OCI-LY7 (cell line): ENCODE results near the gene FHIT. TPM values are rescaled to one million over a fixed set of nuclear protein-coding genes. Genes with fewer than 3 reads are reported as not detected.

Experiments used
- BruUV-seq: library from RNA; stranded (reverse); fragments of 400-500 nt; replicated peaks from 2 replicates; lab custom pipeline; 2021; lab: Mats Ljungman, UMichigan
- CTCF ChIA-PET: fragments of 300-600 bp; sonication (Branson Sonifier 250); formaldehyde crosslinking; loops from one replicate; lab custom pipeline; 2022; ENCODE audit warnings: antibody characterized with exemption; ENCODE audit not compliant: unreplicated experiment; lab: Charles Lee
- POLR2A ChIA-PET: fragments of 300-600 bp; sonication (Branson Sonifier 250); formaldehyde crosslinking; loops from one replicate; lab custom pipeline; 2022; ENCODE audit warnings: antibody characterized with exemption; lab: Charles Lee
- DNase-seq: peaks from one replicate; pipeline ENCODE4 v3.0.0-alpha.2; 2015; ENCODE audit warnings: low spot score
- H2AFZ ChIP-seq: fragments of 200-600 bp; sonication (generic), shearing (Covaris generic); 2 replicates; pipeline ENCODE4 v1.6.1; 2014; ENCODE audit warnings: mild to moderate bottlenecking, antibody characterized with exemption, low read length, moderate library complexity
- H3K27ac ChIP-seq: fragments of 200-600 bp; sonication (generic); 2 replicates; pipeline ENCODE4 v1.5.1; 2014; ENCODE audit warnings: mixed run types, low read depth, mild to moderate bottlenecking, moderate library complexity, low read length, inconsistent platforms; ENCODE audit not compliant: poor library complexity, severe bottlenecking
- H3K36me3 ChIP-seq: fragments of 200-600 bp; sonication (generic); 2 replicates; pipeline ENCODE4 v1.6.1; 2014; ENCODE audit warnings: mild to moderate bottlenecking, antibody characterized with exemption, low read length, moderate library complexity, mixed read lengths; ENCODE audit not compliant: insufficient read depth
- H3K4me1 ChIP-seq: fragments of 200-600 bp; sonication (generic); 2 replicates; pipeline ENCODE4 v1.5.1; 2014; ENCODE audit warnings: mild to moderate bottlenecking, low read length; ENCODE audit not compliant: insufficient read depth, poor library complexity, severe bottlenecking
- H3K4me2 ChIP-seq: fragments of 200-600 bp; sonication (generic); 2 replicates; pipeline ENCODE4 v1.6.1; 2014; ENCODE audit warnings: mild to moderate bottlenecking, low read length
- H3K4me3 ChIP-seq: fragments of 200-600 bp; sonication (generic); 2 replicates; pipeline ENCODE4 v1.5.1; 2014; ENCODE audit warnings: mild to moderate bottlenecking, low read depth, low read length; ENCODE audit not compliant: poor library complexity, severe bottlenecking
- H3K79me2 ChIP-seq: fragments of 200-600 bp; sonication (generic); 2 replicates; pipeline ENCODE4 v1.6.1; 2016; ENCODE audit warnings: low read depth, mild to moderate bottlenecking, low read length, moderate library complexity, mixed read lengths; ENCODE audit not compliant: insufficient read depth
- H3K9me2 ChIP-seq: fragments of 200-600 bp; sonication (generic); 2 replicates; pipeline ENCODE4 v1.6.1; 2016; ENCODE audit warnings: mild to moderate bottlenecking, low read length, mixed read lengths; ENCODE audit not compliant: insufficient read depth
- H3K9me3 ChIP-seq: fragments of 200-600 bp; sonication (generic); 2 replicates; pipeline ENCODE4 v1.6.1; 2014; ENCODE audit warnings: mild to moderate bottlenecking, mixed run types, low read length, mixed read lengths
- H4K20me1 ChIP-seq: fragments of 200-600 bp; sonication (generic); 2 replicates; pipeline ENCODE4 v1.6.1; 2014; ENCODE audit warnings: mild to moderate bottlenecking, antibody characterized with exemption, low read length, moderate library complexity, mixed read lengths; ENCODE audit not compliant: insufficient read depth
- EZH2phosphoT487 ChIP-seq: fragments of 200-600 bp; sonication (generic); IDR thresholded peaks from 2 replicates; pipeline ENCODE4 v1.6.1; 2018; ENCODE audit warnings: low read depth, borderline replicate concordance, mild to moderate bottlenecking, mixed run types, antibody characterized with exemption, low read length, moderate library complexity, mixed read lengths
- intact Hi-C: fragments of 100-400 bp; cut with micrococcal nuclease; formaldehyde crosslinking; loops from one replicate; pipeline ENCODE4 v1.10.0; 2022; ENCODE audit not compliant: unreplicated experiment
- total RNA-seq, 2 experiments: library from RNA; depleted of rRNA in 1 of 2; stranded (reverse); fragments of >200 nt in 1 of 2; shearing (Covaris generic) in 1 of 2; gene quantifications; 2 replicates each; pipeline ENCODE4 v1.2.3, GENCODE V29; 2014 to 2022
- TF ChIP-seq, protein P1 (sequence below): fragments of 200-600 bp; sonication (generic); conservative IDR thresholded peaks from 2 replicates; pipeline ENCODE4 v1.5.1; 2014; ENCODE audit warnings: mild to moderate bottlenecking, antibody characterized with exemption, low read length, moderate library complexity, mixed read lengths

Gene FHIT
- total RNA-seq, 2 experiments from 2014 or later, result 5.0 to 10.9 TPM

DNA sequence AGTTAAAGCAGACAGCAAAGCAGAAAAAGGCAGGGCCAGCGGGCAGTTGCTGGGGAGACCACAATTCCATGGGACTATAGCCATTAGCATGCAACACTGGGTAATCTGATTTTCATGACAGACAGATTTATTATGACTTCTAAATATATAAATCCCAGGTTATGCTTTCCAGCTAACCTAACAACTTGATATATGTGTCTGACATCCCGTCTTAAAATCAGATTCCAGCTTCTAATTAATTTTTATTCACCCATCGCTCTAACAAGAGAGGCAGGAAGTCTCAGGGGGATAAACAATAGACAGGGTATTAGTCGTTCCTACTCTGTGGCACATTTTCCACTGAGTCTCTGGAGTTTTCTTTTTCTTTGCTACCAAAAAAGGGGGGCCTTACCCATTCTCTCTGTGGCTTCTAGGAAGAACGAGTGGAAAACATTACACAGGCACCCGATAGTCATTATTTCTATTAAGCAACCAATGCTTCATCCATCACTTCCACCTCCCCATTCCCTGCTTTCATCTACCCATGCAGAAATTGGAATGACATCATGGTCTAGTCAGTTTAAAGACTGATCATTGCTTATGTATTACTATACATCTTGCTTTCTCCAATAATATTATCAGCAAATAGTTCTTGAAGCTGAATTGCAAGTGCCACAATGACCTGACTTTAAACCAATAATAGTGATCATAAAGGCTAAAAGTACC, 173.1 kb downstream of the FHIT start:
- Histone ChIP-seq H3K4me3 (no peak overlapping the region), H2AFZ (no peak overlapping the region), H3K9me3 (no peaks in the 10 kb centered on the region), H3K4me1 (no peaks in the 10 kb centered on the region), H3K27ac (no peak overlapping the region), H3K79me2 (no peaks in the 10 kb centered on the region), H3K4me2 (no peak overlapping the region), H3K36me3 (no peaks in the 10 kb centered on the region), H3K9me2 (no peaks in the 10 kb centered on the region), H4K20me1 (no peaks in the 10 kb centered on the region)
- no peak for DNase-seq
- POLR2A ChIA-PET, result interaction anchor here (0.7 kb wide), 1 partner anchor 19 kb away, joined by 3 read pairs; no protein-coding TSS in a partner anchor
- intact Hi-C loops, result no loop called here
- CTCF ChIA-PET, result no interaction called here
- BruUV-seq, result no TSS peak
- TF ChIP-seq, protein P1, sequence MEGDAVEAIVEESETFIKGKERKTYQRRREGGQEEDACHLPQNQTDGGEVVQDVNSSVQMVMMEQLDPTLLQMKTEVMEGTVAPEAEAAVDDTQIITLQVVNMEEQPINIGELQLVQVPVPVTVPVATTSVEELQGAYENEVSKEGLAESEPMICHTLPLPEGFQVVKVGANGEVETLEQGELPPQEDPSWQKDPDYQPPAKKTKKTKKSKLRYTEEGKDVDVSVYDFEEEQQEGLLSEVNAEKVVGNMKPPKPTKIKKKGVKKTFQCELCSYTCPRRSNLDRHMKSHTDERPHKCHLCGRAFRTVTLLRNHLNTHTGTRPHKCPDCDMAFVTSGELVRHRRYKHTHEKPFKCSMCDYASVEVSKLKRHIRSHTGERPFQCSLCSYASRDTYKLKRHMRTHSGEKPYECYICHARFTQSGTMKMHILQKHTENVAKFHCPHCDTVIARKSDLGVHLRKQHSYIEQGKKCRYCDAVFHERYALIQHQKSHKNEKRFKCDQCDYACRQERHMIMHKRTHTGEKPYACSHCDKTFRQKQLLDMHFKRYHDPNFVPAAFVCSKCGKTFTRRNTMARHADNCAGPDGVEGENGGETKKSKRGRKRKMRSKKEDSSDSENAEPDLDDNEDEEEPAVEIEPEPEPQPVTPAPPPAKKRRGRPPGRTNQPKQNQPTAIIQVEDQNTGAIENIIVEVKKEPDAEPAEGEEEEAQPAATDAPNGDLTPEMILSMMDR, result no peak

GRCh38 chr3:61077551-61077950, 173.7 kb downstream of the FHIT start:
- no TSS peak for BruUV-seq
- intact Hi-C loops, result no loop called here
- Histone ChIP-seq H2AFZ (no peak overlapping the region), H3K4me1 (no peaks in the 10 kb centered on the region), H3K4me2 (no peak overlapping the region), H3K79me2 (no peaks in the 10 kb centered on the region), H3K27ac (no peak overlapping the region), H3K4me3 (no peak overlapping the region), H3K9me3 (no peaks in the 10 kb centered on the region), H3K36me3 (no peaks in the 10 kb centered on the region), H3K9me2 (no peaks in the 10 kb centered on the region), H4K20me1 (no peaks in the 10 kb centered on the region)
- ChIA-PET CTCF (no interaction called here), POLR2A (interaction anchor here (0.5 to 0.7 kb wide), 2 partner anchors 19 to 1729 kb away, joined by 3 to 4 read pairs; no protein-coding TSS in a partner anchor)
- no peak for TF ChIP-seq EZH2phosphoT487
- TF ChIP-seq, protein P1, result no peak
- no peak for DNase-seq

DNA sequence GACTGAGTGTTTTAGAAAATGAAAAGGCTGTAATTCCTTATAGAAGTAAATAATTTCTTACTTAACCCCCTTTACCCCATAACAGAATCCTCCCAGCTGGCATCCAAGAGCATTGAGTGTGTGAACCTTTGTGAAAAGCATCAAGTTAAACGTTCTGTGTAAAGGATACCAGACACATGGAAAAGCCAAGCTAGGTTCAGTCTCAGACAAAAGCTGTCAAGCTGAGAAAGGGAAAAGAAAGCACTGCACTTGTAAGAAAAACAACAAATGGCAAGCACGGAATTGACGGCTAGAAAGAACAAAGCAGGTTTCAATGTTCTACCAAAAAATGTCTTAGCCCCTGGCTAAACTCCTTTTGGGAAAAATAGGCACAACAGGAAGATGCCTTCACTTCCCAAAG, 176.5 kb downstream of the FHIT start:
- CTCF ChIA-PET, result no interaction called here

More for the DNA sequence above, 176.5 kb downstream of the FHIT start:
- intact Hi-C loops, result no loop called here
- H3K9me3 ChIP-seq, result no peaks in the 10 kb centered on the region
- H3K27ac ChIP-seq, result no peak overlapping the region
- H3K4me1 ChIP-seq, result no peaks in the 10 kb centered on the region
- no peaks in the 10 kb centered on the region for H3K36me3 ChIP-seq
- H3K4me3 ChIP-seq, result no peak overlapping the region
- H2AFZ ChIP-seq, result no peak overlapping the region
- H3K79me2 ChIP-seq, result no peaks in the 10 kb centered on the region
- H4K20me1 ChIP-seq, result no peaks in the 10 kb centered on the region
- no peak for DNase-seq
- H3K9me2 ChIP-seq, result no peaks in the 10 kb centered on the region
- no peak for TF ChIP-seq EZH2phosphoT487
- TF ChIP-seq, protein P1, result no peak
- no TSS peak for BruUV-seq
- POLR2A ChIA-PET, result no interaction called here
- H3K4me2 ChIP-seq, result no peak overlapping the region
